C4-2B (cell line): ENCODE measurements around the gene MEF2C.

Experiments
- CTCF ChIP-seq: fragments of 450-650 bp; conservative IDR thresholded peaks from 2 replicates; pipeline ENCODE4 v1.5.1; 2017; ENCODE audit warnings: mild to moderate bottlenecking
- ZFX ChIP-seq: fragments of 450-650 bp; IDR thresholded peaks from 2 replicates; pipeline ENCODE4 v1.6.1; 2017

GRCh38 chr5:88890070-88890781 lies 7.2 kb upstream of the MEF2C start:
- TF ChIP-seq CTCF (no peak), ZFX (no peak)
